ENCODE measurements around the gene PAQR6. TPM values are rescaled to one million over a fixed set of nuclear protein-coding genes. Genes with fewer than 3 reads are reported as not detected.
A peak's percentile ranks its signal among the peaks of the same experiment; 100 is the strongest.

PAQR6 gene
- total RNA-seq, 1 experiment from 2014 or later, result 0.92 TPM

GRCh38 chr1:156214024-156214748, 33.7 kb downstream of the PAQR6 start:
- CTCF ChIA-PET, result interaction anchor here (1.1 kb wide), 1 partner anchor 148 kb away, joined by 9 read pairs; no protein-coding TSS in a partner anchor
- H3K27me3 ChIP-seq (ENCODE audit: control insufficient read depth, insufficient read depth, low read length), result no peaks in the 10 kb centered on the region
- in situ Hi-C loops (cut with HindIII; ENCODE audit: low pct_unique_long_range_greater_than_20kb, low sequenced_read_pairs), result no loop called here
- H3K4me1 ChIP-seq (ENCODE audit: control insufficient read depth, insufficient read depth, low read length), result peaks cover 7% of the 10 kb centered on the region; the same call in 1 of the 2 replicates
- H3K9me3 ChIP-seq (ENCODE audit: control insufficient read depth, insufficient read depth, low read depth, low read length), result no peaks in the 10 kb centered on the region
- H3K27ac ChIP-seq (ENCODE audit: low read length), result peak overlapping the region; percentile 97
- H3K36me3 ChIP-seq (ENCODE audit: control insufficient read depth, insufficient read depth, low read length), result no peaks in the 10 kb centered on the region; the same call in 1 of the 2 replicates
- intact Hi-C loops (cut with micrococcal nuclease; ENCODE audit: unreplicated experiment), result loop anchor here (5.0 kb wide), 1 partner anchor 117 kb away; no protein-coding TSS in a partner anchor
- TF ChIP-seq, protein P1, sequence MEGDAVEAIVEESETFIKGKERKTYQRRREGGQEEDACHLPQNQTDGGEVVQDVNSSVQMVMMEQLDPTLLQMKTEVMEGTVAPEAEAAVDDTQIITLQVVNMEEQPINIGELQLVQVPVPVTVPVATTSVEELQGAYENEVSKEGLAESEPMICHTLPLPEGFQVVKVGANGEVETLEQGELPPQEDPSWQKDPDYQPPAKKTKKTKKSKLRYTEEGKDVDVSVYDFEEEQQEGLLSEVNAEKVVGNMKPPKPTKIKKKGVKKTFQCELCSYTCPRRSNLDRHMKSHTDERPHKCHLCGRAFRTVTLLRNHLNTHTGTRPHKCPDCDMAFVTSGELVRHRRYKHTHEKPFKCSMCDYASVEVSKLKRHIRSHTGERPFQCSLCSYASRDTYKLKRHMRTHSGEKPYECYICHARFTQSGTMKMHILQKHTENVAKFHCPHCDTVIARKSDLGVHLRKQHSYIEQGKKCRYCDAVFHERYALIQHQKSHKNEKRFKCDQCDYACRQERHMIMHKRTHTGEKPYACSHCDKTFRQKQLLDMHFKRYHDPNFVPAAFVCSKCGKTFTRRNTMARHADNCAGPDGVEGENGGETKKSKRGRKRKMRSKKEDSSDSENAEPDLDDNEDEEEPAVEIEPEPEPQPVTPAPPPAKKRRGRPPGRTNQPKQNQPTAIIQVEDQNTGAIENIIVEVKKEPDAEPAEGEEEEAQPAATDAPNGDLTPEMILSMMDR (IDR thresholded peaks at IDR 0.05), result no peak
- TF ChIP-seq TCF7L2 (IDR thresholded peaks at IDR 0.05; ENCODE audit: low read depth, low read length), result no peak
- TF ChIP-seq POLR2AphosphoS5 (IDR thresholded peaks at IDR 0.05; ENCODE audit: low read depth, low read length), result no peak
- no peak for TF ChIP-seq SIN3A (IDR thresholded peaks at IDR 0.05; ENCODE audit: borderline replicate concordance, insufficient read depth, low read depth, low read length)
- TF ChIP-seq, protein P2, sequence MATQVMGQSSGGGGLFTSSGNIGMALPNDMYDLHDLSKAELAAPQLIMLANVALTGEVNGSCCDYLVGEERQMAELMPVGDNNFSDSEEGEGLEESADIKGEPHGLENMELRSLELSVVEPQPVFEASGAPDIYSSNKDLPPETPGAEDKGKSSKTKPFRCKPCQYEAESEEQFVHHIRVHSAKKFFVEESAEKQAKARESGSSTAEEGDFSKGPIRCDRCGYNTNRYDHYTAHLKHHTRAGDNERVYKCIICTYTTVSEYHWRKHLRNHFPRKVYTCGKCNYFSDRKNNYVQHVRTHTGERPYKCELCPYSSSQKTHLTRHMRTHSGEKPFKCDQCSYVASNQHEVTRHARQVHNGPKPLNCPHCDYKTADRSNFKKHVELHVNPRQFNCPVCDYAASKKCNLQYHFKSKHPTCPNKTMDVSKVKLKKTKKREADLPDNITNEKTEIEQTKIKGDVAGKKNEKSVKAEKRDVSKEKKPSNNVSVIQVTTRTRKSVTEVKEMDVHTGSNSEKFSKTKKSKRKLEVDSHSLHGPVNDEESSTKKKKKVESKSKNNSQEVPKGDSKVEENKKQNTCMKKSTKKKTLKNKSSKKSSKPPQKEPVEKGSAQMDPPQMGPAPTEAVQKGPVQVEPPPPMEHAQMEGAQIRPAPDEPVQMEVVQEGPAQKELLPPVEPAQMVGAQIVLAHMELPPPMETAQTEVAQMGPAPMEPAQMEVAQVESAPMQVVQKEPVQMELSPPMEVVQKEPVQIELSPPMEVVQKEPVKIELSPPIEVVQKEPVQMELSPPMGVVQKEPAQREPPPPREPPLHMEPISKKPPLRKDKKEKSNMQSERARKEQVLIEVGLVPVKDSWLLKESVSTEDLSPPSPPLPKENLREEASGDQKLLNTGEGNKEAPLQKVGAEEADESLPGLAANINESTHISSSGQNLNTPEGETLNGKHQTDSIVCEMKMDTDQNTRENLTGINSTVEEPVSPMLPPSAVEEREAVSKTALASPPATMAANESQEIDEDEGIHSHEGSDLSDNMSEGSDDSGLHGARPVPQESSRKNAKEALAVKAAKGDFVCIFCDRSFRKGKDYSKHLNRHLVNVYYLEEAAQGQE (IDR thresholded peaks at IDR 0.05; ENCODE audit: insufficient read depth in 1 of 2, low read depth in 2 of 2, low read length in 1 of 2), result no peak
- peak overlapping the region; percentile 76 to 94 for H3K4me3 ChIP-seq (ENCODE audit: low read depth in 2 of 2, low read length in 2 of 2)
- DNase-seq (ENCODE audit: low read depth, low spot score) (no peak), ATAC-seq (no peak)
- POLR2A ChIA-PET, result interaction anchor here (0.6 to 1.2 kb wide), 3 partner anchors 67 to 87 kb away, joined by 3 to 5 read pairs (median 4); no protein-coding TSS in a partner anchor
- no TSS peak for BruUV-seq (replicated peaks)

DNA sequence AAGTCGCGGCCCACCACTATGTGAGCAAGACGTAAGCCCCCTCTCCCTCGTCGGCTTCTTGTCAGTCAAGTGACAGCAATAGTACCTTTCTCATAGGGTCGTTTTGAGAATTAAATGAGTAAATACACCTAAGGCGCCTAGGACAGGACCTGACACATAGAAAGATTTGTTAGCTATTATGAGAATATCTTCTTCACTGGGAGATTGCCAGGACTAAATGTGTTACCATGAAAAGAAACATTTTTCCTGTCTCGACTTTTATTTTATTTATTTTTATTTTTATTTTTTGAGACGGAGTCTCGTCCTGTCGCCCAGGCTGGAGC, 34.3 kb downstream of the PAQR6 start:
- Histone ChIP-seq H3K27ac (ENCODE audit: low read length) (peak overlapping the region; percentile 97), H3K4me1 (ENCODE audit: control insufficient read depth, insufficient read depth, low read length) (peaks cover 7% of the 10 kb centered on the region; the same call in 1 of the 2 replicates), H3K4me3 (ENCODE audit: low read depth in 2 of 2, low read length in 2 of 2) (peak overlapping the region; percentile 76 to 94), H3K9me3 (ENCODE audit: control insufficient read depth, insufficient read depth, low read depth, low read length) (no peaks in the 10 kb centered on the region), H3K36me3 (ENCODE audit: control insufficient read depth, insufficient read depth, low read length) (peaks cover 2% of the 10 kb centered on the region; the same call in 1 of the 2 replicates), H3K27me3 (ENCODE audit: control insufficient read depth, insufficient read depth, low read length) (no peaks in the 10 kb centered on the region)
- in situ Hi-C loops (cut with HindIII; ENCODE audit: low pct_unique_long_range_greater_than_20kb, low sequenced_read_pairs), result no loop called here
- no peak for DNase-seq (ENCODE audit: low read depth, low spot score)
- ATAC-seq, result no peak
- POLR2A ChIA-PET, result interaction anchor here (1.2 kb wide), 1 partner anchor 68 kb away, joined by 5 read pairs; no protein-coding TSS in a partner anchor
- BruUV-seq (replicated peaks), result no TSS peak
- TF ChIP-seq, protein P2 (IDR thresholded peaks at IDR 0.05; ENCODE audit: insufficient read depth in 1 of 2, low read depth in 2 of 2, low read length in 1 of 2), result no peak
- TF ChIP-seq TCF7L2 (IDR thresholded peaks at IDR 0.05; ENCODE audit: low read depth, low read length), result no peak
- TF ChIP-seq SIN3A (IDR thresholded peaks at IDR 0.05; ENCODE audit: borderline replicate concordance, insufficient read depth, low read depth, low read length), result no peak
- TF ChIP-seq, protein P1 (IDR thresholded peaks at IDR 0.05), result no peak
- TF ChIP-seq POLR2AphosphoS5 (IDR thresholded peaks at IDR 0.05; ENCODE audit: low read depth, low read length), result no peak
- CTCF ChIA-PET, result interaction anchor here (1.1 to 1.3 kb wide), 2 partner anchors 12 to 147 kb away, joined by 5 to 9 read pairs; no protein-coding TSS in a partner anchor
- intact Hi-C loops (cut with micrococcal nuclease; ENCODE audit: unreplicated experiment), result loop anchor here (5.0 kb wide), 1 partner anchor 116 kb away; no protein-coding TSS in a partner anchor

Data from Panc1 (cell line).